RCC 7860 (cell line): ENCODE measurements around the gene ALG5.

Source experiments
- DNase-seq: peaks from one replicate; pipeline ENCODE4 v3.0.0-alpha.2; 2015; ENCODE audit warnings: low spot score
- FAIRE-seq: peaks from 2 replicates; lab custom pipeline; 2012; peaks lifted over from hg19 to GRCh38; lab: Jason Lieb, UNC

ALG5 gene

DNA sequence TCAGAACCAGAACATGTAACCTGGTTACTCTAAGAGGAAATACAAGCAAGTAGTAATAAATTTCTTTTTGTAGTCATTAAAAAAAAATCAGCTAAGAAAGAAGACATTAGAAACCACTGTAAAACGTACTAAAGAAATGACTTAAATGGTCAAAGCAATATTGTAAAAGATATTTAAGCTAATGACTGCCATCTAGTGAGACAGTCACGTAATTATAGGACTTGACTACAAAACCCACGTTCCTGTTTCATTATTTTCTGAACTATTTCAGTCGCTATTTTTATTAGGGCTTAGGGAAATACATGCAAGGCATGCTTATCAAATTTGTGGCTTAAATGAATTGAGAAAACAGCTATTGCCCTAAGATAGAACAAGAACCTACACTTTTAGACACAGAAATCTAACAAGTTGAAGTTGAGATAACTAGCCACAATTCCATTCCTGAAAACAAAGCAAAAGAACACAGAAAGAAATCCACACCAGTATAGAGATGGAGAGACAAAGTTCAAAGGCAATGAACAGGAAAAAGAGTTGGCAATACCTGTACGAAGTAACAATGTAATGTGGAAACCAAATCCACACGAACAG is 17.9 kb downstream of the ALG5 start:
- peak; percentile 41 for DNase-seq
- peak; percentile 80 for FAIRE-seq

DNA sequence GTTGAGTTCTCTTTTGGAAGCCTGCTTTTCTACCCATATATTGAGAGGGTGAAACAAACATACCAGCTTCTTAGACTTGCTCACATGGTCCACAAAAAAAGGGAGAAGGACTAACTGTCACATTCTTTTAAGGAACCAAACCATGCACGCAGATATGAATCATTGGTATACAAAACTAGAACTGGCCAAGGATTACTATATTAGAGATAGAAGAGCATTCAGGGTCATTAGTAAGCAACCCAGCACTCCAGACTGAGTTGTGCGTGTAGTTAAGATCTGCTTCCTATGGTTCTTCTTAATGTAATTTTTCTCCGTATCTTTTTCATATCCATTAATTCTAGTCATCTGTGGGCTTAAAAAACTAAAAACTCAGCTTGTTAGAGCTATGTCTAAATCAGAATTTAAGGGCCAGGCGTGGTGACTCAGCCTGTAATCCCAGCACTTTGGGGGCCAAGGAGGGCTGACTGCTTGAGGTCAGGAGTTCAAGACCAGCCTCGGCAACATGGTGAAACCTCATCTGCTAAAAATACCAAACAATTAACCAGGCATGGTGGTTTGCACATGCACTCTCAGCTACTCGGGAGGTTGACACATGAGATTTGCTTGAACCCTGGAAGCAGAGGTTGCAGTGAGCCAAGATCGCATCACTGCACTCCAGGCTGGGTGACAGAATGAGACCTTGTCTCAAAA is 19.6 kb downstream of the ALG5 start:
- peak; percentile 66 for DNase-seq

DNA sequence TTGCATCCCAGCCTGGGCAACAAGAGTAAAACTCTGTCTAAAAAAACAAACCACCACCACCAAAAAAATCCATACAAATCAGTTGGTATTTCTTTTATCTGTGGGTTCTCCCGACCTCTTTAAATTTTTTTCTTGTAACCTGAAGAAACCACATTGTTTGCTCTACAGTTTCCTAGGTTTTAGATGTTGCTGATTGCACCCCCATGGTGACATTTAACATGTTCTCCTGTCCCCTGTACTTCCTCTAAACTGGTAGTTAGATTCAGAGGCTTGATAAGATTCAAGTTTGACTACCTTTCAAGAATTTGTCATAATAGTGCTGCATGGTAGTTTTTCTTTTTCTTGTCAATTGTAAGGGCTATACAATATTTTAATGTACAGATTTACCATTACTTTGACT is 24.0 kb downstream of the ALG5 start:
- DNase-seq: no peak

More for the DNA sequence above, 19.6 kb downstream of the ALG5 start:
- peak; percentile 24 for FAIRE-seq

DNA sequence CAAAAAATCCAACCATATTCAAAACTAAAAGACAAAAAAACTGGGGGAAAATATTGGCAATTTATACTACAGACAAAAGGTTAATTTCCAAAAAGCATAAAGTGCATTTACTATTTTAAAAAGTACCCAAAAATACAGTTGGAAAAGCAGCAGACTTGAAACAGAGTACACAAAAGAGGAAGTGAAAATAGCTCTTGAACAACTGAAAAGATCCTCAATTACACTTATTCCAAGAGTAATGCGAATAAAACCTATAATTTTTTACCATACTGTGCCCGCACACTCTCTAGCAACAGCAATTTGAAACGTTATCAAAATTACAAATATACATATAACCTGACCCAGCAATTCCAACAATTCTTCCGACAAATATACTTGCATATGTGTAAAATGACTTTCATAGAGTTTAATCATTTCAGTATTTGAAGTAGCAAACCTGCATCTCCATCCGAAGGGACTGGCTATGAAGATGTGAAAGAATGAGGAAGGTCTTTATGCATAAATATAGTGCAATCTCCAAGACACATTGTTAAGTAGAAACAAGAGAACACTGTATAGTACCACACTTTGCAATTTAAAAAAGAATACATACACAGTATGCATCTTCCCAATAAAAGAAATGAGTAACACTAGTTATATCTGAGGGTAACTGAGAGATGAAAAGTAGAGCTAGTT is 25.4 kb downstream of the ALG5 start:
- DNase-seq: no peak
- FAIRE-seq: no peak

More for the DNA sequence above, 24.0 kb downstream of the ALG5 start:
- FAIRE-seq: no peak

DNA sequence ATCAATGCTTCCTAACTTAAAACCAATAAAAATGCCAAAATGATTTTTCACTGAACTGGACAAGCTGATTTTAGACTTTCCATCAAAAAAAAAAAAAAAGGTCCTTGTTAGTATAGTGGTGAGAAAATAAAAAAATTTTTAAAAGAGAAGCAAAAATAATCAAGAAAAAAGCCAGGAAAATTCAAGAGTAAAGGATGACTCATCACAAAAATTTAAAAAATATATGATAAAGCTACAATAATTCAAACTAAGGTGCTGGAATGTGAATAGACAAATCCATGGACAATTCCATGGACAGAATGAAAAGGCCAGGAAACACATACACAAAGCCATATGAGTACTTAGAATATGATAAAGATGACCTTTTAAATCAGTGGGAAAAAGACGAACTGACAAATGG is 26.1 kb downstream of the ALG5 start:
- FAIRE-seq: no peak

DNA sequence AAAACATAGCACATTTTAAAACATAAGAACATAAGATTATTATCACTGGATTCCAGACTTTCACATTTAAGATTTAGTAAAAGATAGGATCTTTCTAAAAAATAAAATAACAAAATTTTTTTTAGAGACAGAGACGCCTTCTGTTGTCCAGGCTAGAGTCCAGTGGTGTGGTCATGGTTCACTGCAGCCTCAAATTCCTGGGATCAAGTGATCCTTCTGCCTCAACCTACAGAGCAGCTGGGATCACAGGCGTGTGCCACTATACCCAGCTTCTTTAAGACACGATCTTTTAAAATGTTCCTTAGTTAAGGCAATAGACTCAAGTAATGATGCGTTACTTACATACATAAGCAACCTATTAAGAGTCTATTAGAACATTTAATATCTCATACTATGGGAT is 32.7 kb downstream of the ALG5 start:
- DNase-seq: no peak
- FAIRE-seq: peak; percentile 78

More for the DNA sequence above, 26.1 kb downstream of the ALG5 start:
- no peak for DNase-seq

DNA sequence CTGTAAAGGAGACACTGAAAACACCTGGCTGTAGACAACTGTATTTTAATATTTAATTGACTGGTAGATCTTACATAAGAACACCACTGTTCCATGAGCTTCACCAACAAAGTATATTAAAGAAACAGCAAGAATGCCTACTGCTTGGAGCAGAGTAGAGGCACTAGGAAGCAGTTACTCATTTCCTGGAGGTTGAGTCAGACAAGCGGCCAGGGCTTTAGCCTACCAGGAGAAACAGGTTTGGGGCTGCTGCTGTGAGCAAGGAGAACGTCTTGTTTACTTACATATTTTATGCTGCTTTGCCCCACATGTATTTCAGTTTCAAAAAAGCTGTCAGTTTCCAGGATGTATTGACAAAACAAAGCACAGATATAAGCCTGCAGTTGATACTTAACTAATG is 33.4 kb downstream of the ALG5 start:
- DNase-seq (peak; percentile 60), FAIRE-seq (peak; percentile 84)

DNA sequence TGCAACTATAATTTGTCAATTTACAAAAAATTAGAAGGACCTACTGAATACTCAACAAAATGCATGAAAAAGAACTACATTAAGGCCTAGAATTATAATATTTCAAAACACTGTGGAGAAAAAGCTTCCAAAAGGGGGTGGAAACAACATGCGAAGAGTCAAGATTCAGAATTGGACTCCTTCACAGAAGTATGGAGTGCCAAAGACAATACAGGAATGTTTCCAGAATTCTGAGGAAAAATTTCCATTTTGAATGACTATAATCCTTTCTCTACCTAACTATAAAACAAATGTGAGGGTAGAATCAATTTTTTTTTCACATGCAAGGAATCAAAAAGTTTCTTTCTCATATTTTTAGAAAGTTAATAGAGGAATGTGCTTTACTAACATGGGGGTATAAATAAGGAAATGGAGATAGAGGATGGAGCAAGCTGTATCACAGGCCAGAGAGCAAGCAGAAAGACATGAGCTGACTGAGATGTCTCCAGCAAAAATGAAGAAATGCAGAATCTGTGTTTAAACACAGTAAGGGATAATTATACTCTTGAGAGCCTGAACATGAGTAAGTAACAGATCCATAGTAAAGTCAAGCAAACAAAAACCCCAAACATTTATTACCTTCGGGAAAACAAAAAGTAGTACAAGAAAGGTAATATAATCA is 39.6 kb downstream of the ALG5 start:
- DNase-seq (no peak), FAIRE-seq (no peak)

DNA sequence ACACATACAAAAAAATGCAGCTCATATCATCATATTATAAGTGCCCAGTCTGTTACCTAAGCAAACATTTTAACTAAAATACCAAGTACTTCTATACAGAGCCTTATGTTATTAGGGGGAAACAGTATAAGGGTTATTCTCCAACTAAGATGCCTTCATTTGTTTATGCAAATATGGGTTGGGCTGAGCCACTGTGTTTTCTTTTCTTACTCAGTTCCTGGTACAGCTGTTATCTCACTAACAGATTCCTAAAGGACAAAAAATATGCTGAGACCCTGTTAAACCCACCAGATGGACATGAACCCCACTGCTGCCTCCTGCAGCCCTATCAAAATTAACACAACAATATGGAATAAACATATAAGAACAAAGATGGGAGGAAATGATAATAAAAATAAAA is 44.6 kb downstream of the ALG5 start:
- DNase-seq (no peak), FAIRE-seq (no peak)

DNA sequence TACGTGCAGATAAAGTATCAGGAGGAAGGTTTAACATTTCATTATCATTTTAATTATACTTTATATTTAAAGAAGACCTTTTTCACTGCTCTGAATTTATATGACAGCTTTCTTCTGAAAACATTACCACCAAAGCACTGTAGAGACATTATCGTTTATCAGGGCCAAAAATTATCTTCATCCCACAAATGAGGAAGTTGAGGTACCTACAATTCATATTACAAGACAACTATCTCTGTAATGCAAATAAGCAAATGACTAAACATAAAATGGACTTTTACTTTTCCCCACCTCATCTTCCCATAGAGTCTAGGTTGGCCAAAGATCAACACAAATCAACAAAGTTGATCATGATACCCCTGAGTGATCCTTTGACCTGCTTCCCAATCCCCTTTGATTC is 48.2 kb downstream of the ALG5 start:
- DNase-seq (no peak), FAIRE-seq (no peak)

DNA sequence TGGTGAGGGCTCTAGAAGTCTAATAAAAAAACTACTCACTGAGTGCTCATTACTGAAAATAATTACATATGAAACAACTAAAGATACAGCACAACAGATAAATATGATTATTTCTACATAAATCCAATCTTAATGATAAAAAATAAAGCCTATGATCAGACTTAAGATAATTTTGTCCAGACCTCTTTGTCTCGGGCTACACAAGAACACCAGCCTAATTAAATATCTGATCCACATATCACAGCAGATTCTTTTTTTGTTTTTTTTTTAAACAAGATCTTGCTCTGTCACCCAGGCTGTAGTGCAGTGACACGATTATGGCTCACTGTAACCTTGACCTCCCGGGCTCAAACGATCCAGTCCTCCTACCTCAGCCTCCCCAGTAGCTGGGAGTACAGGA is 48.8 kb downstream of the ALG5 start:
- FAIRE-seq: no peak
- no peak for DNase-seq

DNA sequence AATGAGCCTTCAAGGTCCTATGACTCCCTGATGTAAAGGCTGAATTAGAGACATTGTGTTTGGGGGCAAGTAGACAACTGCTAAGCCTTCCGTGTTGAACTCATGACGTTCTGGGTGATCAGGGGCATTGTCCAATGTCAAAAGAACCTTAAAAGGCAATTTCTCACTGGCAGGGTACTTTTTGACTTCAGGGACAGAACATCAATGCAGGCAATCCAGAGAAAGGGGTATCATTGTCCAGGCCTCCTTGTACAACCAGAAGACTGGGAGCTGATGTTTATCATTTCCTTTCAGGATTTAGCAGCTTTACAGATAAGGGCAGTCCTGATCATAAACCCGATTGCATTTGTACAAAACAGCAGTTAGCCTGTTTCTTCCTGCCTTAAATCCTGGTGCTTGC is 54.1 kb downstream of the ALG5 start:
- no peak for DNase-seq
- no peak for FAIRE-seq

DNA sequence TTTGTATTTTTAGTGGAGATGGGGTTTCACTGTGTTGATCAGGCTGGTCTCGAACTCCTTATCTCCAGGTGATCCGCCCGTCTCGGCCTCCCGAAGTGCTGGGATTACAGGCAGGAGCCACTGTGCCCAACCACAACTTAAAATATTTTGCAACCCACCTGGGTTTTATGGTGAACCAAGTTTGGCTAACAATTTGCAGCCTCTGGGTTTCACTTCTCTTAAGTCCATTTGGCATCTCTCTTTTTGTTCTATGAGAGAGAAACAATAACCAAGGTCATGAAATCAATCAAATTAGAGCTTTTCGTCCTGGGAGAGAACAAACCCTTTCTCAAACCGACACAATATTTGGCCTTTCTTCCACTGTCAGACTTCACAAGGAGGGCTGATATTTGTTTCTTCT is 73.5 kb downstream of the ALG5 start:
- DNase-seq: no peak
- FAIRE-seq: no peak

DNA sequence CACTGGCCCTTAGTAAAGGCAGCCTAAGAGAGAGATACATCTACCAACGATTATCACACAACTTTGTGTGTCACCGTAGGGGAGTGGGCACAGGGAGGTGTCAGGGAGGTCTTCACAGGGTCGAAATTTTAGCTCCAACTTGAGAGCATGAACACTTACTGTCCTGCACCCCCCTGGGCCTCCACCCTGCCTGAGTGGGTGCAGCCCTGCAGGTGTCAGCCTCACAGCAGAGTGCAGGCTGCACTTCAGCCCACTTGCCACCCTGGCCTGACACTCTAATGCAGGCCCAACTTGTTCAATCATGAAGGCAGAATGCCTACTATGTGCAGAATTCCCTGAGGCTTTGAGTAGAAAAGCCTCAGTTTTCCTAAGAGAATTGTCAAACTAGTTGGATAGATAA is 75.1 kb downstream of the ALG5 start:
- FAIRE-seq: no peak

DNA sequence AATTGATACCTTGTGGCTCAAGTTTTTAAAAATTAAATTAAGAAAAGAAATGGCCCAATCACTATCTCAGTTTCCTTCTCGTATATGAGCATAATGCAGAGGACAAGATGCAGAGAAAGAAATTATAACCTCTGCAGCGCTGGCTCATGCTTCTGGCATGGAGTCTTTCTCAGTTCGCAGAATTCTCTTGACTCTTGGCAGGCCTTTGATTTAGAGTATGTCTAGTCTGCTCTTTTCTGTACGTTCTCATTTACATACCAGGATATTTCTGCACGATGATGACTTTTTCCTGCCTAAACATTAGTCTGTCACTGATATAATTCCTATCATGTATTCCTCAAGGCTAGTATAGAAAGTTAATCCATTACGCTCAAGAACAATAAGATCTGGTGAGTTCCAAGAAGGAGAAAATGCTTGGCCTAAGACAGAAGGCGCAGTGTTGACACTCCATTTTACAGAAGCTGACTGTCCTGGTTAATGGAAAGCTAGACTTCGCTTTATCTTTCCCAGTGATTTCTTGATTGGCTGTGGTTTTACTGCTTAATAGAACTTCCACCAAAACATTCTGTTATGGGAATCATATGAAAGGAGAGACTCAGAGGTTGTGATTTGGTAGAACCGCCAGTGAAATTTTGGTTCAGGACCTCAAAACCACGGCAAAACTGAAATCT is 77.4 kb downstream of the ALG5 start:
- FAIRE-seq (no peak), DNase-seq (no peak)

More for the DNA sequence above, 75.1 kb downstream of the ALG5 start:
- DNase-seq: no peak

DNA sequence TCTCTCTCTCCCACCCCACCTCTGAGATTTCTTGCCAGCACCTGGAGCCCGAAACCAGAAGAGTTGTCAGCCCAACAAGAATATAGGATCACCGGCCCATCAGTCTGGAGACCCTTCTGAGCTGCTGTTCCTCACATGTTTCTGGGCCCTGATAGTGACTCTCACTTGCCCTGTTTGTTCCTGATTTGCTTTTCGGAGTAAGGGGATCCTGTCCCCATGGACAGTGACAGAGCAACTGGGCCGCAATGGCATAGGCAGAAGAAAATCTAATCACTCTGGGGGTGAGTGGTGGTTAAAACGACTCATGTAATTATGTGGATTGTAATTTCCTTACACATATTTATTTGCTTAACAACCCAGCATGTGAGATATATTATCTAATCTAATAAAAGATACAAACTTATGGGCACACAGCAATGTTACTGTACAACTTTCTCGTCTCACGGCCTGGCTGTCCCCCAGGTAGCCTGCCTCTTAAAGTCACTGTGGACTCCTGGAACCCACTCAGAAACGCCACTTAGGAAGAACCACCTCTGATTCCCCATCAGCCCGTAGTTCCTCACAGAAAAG is 78.4 kb downstream of the ALG5 start:
- no peak for DNase-seq
- FAIRE-seq: no peak

DNA sequence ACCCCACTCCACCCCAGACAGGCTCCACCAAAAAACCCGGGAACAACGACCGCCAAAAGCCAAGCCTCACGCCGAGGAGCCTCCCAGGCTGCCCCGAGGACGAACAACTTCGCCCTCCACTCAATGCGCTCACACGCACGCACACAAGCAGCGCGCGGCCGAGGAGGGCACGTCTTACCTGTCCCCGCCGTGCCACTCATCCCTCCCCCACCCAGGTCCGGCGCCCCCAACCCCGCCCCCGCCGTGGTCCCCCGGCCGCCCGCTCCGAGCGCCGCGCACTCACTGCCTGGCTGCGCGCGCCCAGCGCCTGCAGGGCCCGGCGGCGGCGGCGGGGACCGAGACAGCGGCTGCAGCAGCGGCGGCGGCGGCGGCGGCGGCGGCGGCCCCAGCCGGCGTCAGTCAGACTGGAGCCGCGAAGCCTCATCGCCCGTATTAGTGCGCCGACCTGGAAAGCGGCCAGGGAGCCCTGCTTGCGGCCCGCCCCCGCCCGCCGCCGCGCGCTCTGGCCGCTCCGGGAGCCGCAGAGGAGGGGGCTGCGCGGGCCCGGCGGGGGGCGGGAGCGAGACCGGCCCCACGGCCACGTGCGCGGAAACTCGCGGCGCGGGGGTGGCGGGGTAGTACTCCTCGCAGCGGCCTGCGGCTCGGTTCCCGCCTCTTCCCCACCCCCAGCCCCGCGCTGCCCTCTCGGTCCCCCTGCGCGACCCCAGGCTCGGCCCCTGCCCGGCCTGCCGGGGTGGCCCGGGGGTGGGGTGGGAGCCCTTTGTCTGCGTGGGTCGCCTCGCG is 79.1 kb downstream of the ALG5 start, which contains the start of gene SMAD9:
Gene SMAD9 (minus strand): TSS at position 406 of the 783 bp plus-strand sequence. CDS start 40,549 bp downstream, outside the sequence.
- peak; percentile 38 for DNase-seq
- FAIRE-seq: no peak

DNA sequence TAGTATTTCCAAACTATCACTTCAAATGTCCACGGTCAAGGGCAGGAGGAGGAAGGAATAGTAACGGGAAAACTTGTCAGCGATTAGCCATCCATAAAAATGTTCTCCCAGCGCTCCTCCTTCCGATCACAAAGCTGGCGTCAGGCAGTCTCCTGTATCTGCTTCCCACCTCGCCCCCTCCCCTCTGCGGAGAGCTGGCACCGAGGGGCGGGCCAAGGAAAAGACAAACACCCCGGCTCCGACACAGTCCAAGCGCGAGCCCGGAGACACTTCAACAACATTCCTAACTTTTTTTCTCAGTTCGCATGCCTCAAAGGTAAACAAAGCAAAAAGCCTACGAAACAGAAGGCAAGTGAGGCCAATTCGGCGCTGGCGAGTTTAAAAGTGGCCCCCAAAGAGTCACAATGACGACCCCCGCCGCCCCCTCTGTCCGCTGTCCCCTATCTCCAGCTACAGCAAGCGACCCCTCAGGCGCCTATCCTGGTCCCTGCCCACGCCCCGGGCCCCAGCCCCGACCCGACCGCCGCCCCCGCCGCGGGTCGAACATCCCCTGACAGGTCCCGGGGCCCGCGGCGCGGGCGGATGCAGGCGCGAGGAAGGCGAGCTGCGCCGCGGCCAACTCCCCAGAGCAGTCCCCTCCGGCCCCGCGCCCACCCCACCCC is 79.8 kb downstream of the ALG5 start:
- FAIRE-seq: no peak
- DNase-seq: peak; percentile 27
